ENCODE measurements around the gene STYXL2.
A peak's percentile ranks its signal among the peaks of the same experiment; 100 is the strongest.

The STYXL2 gene

GRCh38 chr1:167061073-167061464, 32.8 kb upstream of the STYXL2 start:
- Histone ChIP-seq H3K27me3 (ENCODE audit: insufficient read depth, low read length, poor library complexity) (no peaks in the 10 kb centered on the region), H2BK15ac (replicated peaks; ENCODE audit: low read depth) (no peak overlapping the region), H3K4me3 (ENCODE audit: low read length) (no peak overlapping the region), H3K23ac (ENCODE audit: low read length) (no peak overlapping the region), H3K18ac (ENCODE audit: low read length) (no peak overlapping the region), H2BK120ac (ENCODE audit: low read depth, low read length) (no peak overlapping the region), H3K36me3 (ENCODE audit: control insufficient read depth, insufficient read depth, low read length) (no peaks in the 10 kb centered on the region), H4K8ac (ENCODE audit: low read depth, low read length) (no peak overlapping the region), H3K4me2 (ENCODE audit: low read length) (no peak overlapping the region), H2AK5ac (ENCODE audit: low read length) (no peak overlapping the region), H3K27ac (ENCODE audit: low read depth, low read length) (no peak overlapping the region), H2BK5ac (ENCODE audit: low read length) (no peak overlapping the region), H4K5ac (ENCODE audit: low read length) (no peak overlapping the region), H3K4ac (ENCODE audit: low read depth, low read length) (no peak overlapping the region), H3K79me2 (ENCODE audit: control insufficient read depth, insufficient read depth, low read length) (no peaks in the 10 kb centered on the region), H3K56ac (ENCODE audit: low read length) (no peak overlapping the region), H3K9ac (ENCODE audit: low read length) (no peak overlapping the region), H3K4me1 (ENCODE audit: control insufficient read depth, low read depth, low read length) (peaks cover 6% of the 10 kb centered on the region), H3K79me1 (ENCODE audit: low read length) (no peaks in the 10 kb centered on the region)
- WGBS (ENCODE audit: extremely low coverage, insufficient coverage, low lambda C conversion rate) = no CpG with 5 or more reads among the region's 3 CpGs
- no peak for DNase-seq

DNA sequence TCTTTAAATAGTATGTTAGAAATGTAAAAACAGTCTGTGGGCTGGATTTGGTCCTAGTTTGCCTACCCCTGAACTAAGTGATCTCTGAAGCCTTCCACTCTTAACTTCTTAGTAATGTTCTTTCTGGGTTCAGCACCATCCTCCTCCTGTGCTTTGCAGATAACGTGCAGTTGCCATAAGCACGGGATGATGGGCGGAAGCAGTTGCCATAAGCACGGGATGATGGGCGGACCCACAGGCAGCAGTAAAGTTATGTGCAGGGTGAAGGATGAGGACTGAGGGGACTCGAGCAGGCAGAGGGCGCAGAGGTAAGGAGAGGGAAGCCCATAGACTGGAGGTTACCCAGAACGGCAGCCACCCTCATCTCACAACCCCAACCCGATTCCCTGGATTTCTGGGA, 29.3 kb upstream of the STYXL2 start:
- no CpG with 5 or more reads among the region's 9 CpGs for WGBS (ENCODE audit: extremely low coverage, insufficient coverage, low lambda C conversion rate)
- Histone ChIP-seq H2BK15ac (replicated peaks; ENCODE audit: low read depth) (no peak overlapping the region), H3K4ac (ENCODE audit: low read depth, low read length) (no peak overlapping the region), H3K56ac (ENCODE audit: low read length) (no peak overlapping the region), H2BK5ac (ENCODE audit: low read length) (no peak overlapping the region), H2BK120ac (ENCODE audit: low read depth, low read length) (no peak overlapping the region), H3K79me1 (ENCODE audit: low read length) (no peaks in the 10 kb centered on the region), H3K23ac (ENCODE audit: low read length) (no peak overlapping the region), H3K4me2 (ENCODE audit: low read length) (no peak overlapping the region), H3K4me1 (ENCODE audit: control insufficient read depth, low read depth, low read length) (no peaks in the 10 kb centered on the region), H3K27ac (ENCODE audit: low read depth, low read length) (no peak overlapping the region), H3K27me3 (ENCODE audit: insufficient read depth, low read length, poor library complexity) (no peaks in the 10 kb centered on the region), H3K36me3 (ENCODE audit: control insufficient read depth, insufficient read depth, low read length) (no peaks in the 10 kb centered on the region), H3K4me3 (ENCODE audit: low read length) (no peak overlapping the region), H2AK5ac (ENCODE audit: low read length) (no peak overlapping the region), H3K9ac (ENCODE audit: low read length) (no peak overlapping the region), H4K8ac (ENCODE audit: low read depth, low read length) (no peak overlapping the region), H3K18ac (ENCODE audit: low read length) (no peak overlapping the region), H4K5ac (ENCODE audit: low read length) (no peak overlapping the region), H3K79me2 (ENCODE audit: control insufficient read depth, insufficient read depth, low read length) (no peaks in the 10 kb centered on the region)
- DNase-seq = no peak

- H2AK5ac ChIP-seq (ENCODE audit: low read length) = no peak overlapping the region
- no peak overlapping the region for H3K27ac ChIP-seq (ENCODE audit: low read depth, low read length)
- no peak overlapping the region for H4K5ac ChIP-seq (ENCODE audit: low read length)
- no peak overlapping the region for H2BK120ac ChIP-seq (ENCODE audit: low read depth, low read length)
- H3K4ac ChIP-seq (ENCODE audit: low read depth, low read length) = no peak overlapping the region
- H3K56ac ChIP-seq (ENCODE audit: low read length) = no peak overlapping the region
- no CpG with 5 or more reads among the region's 8 CpGs for WGBS (ENCODE audit: extremely low coverage, insufficient coverage, low lambda C conversion rate)
- no peak overlapping the region for H3K18ac ChIP-seq (ENCODE audit: low read length)
- H3K36me3 ChIP-seq (ENCODE audit: control insufficient read depth, insufficient read depth, low read length) = no peaks in the 10 kb centered on the region
- no peaks in the 10 kb centered on the region for H3K4me1 ChIP-seq (ENCODE audit: control insufficient read depth, low read depth, low read length)
- H2BK5ac ChIP-seq (ENCODE audit: low read length) = no peak overlapping the region
- H3K27me3 ChIP-seq (ENCODE audit: insufficient read depth, low read length, poor library complexity) = no peaks in the 10 kb centered on the region
- no peak overlapping the region for H3K4me3 ChIP-seq (ENCODE audit: low read length)
- H2BK15ac ChIP-seq (replicated peaks; ENCODE audit: low read depth) = no peak overlapping the region
- no peak overlapping the region for H3K9ac ChIP-seq (ENCODE audit: low read length)
- H3K4me2 ChIP-seq (ENCODE audit: low read length) = no peak overlapping the region
- H4K8ac ChIP-seq (ENCODE audit: low read depth, low read length) = no peak overlapping the region
- DNase-seq = no peak
- no peaks in the 10 kb centered on the region for H3K79me1 ChIP-seq (ENCODE audit: low read length)
- no peaks in the 10 kb centered on the region for H3K79me2 ChIP-seq (ENCODE audit: control insufficient read depth, insufficient read depth, low read length)
- no peak overlapping the region for H3K23ac ChIP-seq (ENCODE audit: low read length)
Measured at GRCh38 chr1:167065471-167065870, 28.4 kb upstream of the STYXL2 start.

DNA sequence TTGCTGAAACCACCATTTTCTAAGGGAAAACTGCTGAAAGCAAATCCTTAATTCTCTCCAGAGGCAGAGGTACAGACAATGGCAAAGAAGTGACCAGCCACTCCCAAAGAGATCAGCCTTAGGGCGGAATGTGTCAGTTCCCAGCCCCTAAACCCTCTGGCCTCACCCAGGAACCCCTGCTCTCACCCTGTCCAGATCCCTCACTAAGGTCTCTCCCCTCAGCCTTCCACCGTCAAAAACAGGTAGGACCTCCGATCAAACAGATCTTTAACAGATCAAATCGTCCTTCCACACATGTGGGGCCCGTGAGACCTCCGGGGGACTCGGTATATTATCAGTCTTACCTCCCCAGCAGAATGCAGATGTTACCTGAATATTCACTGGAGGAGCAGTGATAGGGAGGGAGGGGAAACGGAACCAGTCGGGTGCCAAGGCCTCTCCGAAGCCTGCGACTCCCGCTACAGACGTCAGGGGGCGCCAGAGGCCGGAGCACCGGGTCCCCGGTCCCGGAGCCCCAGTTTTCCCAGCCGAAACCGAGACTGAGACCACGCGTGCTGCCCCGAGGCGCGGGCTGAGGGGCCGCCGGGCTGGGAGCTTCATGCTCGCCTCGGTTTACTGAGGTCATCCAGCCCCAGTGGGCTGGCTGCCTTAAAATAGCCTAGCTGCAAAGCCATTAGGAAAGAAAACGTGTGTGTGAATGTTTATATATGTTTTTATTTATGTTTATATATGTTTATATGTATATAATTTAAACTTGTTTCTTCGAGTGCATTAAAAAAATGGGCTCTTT, 27.3 kb upstream of the STYXL2 start:
- H3K4ac ChIP-seq (ENCODE audit: low read depth, low read length) = no peak overlapping the region
- H4K5ac ChIP-seq (ENCODE audit: low read length) = no peak overlapping the region
- H3K18ac ChIP-seq (ENCODE audit: low read length) = no peak overlapping the region
- no peak overlapping the region for H2BK15ac ChIP-seq (replicated peaks; ENCODE audit: low read depth)
- peak overlapping the region; percentile 50 for H3K9ac ChIP-seq (ENCODE audit: low read length)
- peak overlapping the region; percentile 34 for H3K4me2 ChIP-seq (ENCODE audit: low read length)
- no peak overlapping the region for H2BK5ac ChIP-seq (ENCODE audit: low read length)
- no peak overlapping the region for H3K23ac ChIP-seq (ENCODE audit: low read length)
- H2BK120ac ChIP-seq (ENCODE audit: low read depth, low read length) = peak overlapping the region; percentile 64
- H2AK5ac ChIP-seq (ENCODE audit: low read length) = no peak overlapping the region
- no peaks in the 10 kb centered on the region for H3K79me1 ChIP-seq (ENCODE audit: low read length)
- no peaks in the 10 kb centered on the region for H3K4me1 ChIP-seq (ENCODE audit: control insufficient read depth, low read depth, low read length)
- H3K27me3 ChIP-seq (ENCODE audit: insufficient read depth, low read length, poor library complexity) = no peaks in the 10 kb centered on the region
- no peaks in the 10 kb centered on the region for H3K36me3 ChIP-seq (ENCODE audit: control insufficient read depth, insufficient read depth, low read length)
- peak overlapping the region; percentile 88 for H3K56ac ChIP-seq (ENCODE audit: low read length)
- no peak overlapping the region for H3K27ac ChIP-seq (ENCODE audit: low read depth, low read length)
- DNase-seq = peak; percentile 79
- H4K8ac ChIP-seq (ENCODE audit: low read depth, low read length) = no peak overlapping the region
- no peaks in the 10 kb centered on the region for H3K79me2 ChIP-seq (ENCODE audit: control insufficient read depth, insufficient read depth, low read length)
- H3K4me3 ChIP-seq (ENCODE audit: low read length) = no peak overlapping the region
- WGBS (ENCODE audit: extremely low coverage, insufficient coverage, low lambda C conversion rate) = no CpG with 5 or more reads among the region's 31 CpGs

DNA sequence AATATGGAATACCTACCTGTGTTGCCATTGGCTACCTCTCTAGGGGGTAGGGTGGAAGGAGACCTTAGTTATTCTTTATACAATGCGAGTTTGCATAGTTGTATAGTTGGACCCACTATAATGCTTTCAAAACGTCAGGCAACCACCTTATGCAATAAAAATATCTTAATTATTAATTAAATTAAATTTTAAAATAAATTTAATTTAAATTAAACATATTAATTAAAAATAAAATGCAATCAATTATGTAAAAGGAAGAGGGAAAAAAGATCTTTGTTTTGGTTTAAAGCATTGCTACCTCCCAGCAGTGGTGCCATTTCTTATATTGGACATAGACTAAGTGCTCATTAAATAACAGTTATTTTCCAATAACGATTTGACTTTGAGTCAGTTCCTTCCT, 26.0 kb upstream of the STYXL2 start:
- Histone ChIP-seq H3K79me1 (ENCODE audit: low read length) (no peaks in the 10 kb centered on the region), H3K56ac (ENCODE audit: low read length) (no peak overlapping the region), H3K27me3 (ENCODE audit: insufficient read depth, low read length, poor library complexity) (no peaks in the 10 kb centered on the region), H3K4me2 (ENCODE audit: low read length) (no peak overlapping the region), H3K36me3 (ENCODE audit: control insufficient read depth, insufficient read depth, low read length) (no peaks in the 10 kb centered on the region), H3K18ac (ENCODE audit: low read length) (no peak overlapping the region), H2BK15ac (replicated peaks; ENCODE audit: low read depth) (no peak overlapping the region), H3K9ac (ENCODE audit: low read length) (no peak overlapping the region), H4K8ac (ENCODE audit: low read depth, low read length) (no peak overlapping the region), H3K79me2 (ENCODE audit: control insufficient read depth, insufficient read depth, low read length) (no peaks in the 10 kb centered on the region), H2AK5ac (ENCODE audit: low read length) (no peak overlapping the region), H2BK120ac (ENCODE audit: low read depth, low read length) (no peak overlapping the region), H4K5ac (ENCODE audit: low read length) (no peak overlapping the region), H3K23ac (ENCODE audit: low read length) (no peak overlapping the region), H2BK5ac (ENCODE audit: low read length) (no peak overlapping the region), H3K4ac (ENCODE audit: low read depth, low read length) (no peak overlapping the region), H3K4me1 (ENCODE audit: control insufficient read depth, low read depth, low read length) (no peaks in the 10 kb centered on the region), H3K4me3 (ENCODE audit: low read length) (no peak overlapping the region), H3K27ac (ENCODE audit: low read depth, low read length) (no peak overlapping the region)
- no peak for DNase-seq
- WGBS (ENCODE audit: extremely low coverage, insufficient coverage, low lambda C conversion rate) = no CpG with 5 or more reads among the region's 3 CpGs

DNA sequence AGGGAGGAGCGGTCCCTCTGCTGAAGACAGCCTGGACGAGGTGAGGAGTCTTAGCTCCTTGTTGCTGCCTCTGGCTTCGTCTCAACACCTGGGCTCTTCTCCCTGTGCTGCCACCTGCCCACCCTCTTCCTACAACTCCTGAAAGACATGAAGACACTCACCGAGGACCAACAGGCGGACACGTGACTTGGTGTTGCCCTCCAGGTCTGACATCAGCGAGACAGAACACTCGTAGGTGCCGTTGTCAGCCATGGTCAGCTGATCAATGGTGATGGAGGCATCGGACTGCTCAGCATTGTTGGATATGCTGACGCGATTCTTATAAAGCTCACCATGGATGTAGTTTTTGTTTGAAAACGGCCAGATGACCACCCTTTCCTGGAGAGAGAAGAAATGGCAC, 25.1 kb upstream of the STYXL2 start:
- Histone ChIP-seq H2BK5ac (ENCODE audit: low read length) (no peak overlapping the region), H3K23ac (ENCODE audit: low read length) (no peak overlapping the region), H3K56ac (ENCODE audit: low read length) (no peak overlapping the region), H3K4me3 (ENCODE audit: low read length) (no peak overlapping the region), H3K27ac (ENCODE audit: low read depth, low read length) (no peak overlapping the region), H3K4me1 (ENCODE audit: control insufficient read depth, low read depth, low read length) (no peaks in the 10 kb centered on the region), H3K9ac (ENCODE audit: low read length) (no peak overlapping the region), H2BK15ac (replicated peaks; ENCODE audit: low read depth) (no peak overlapping the region), H3K18ac (ENCODE audit: low read length) (no peak overlapping the region), H3K79me2 (ENCODE audit: control insufficient read depth, insufficient read depth, low read length) (no peaks in the 10 kb centered on the region), H3K79me1 (ENCODE audit: low read length) (no peaks in the 10 kb centered on the region), H2BK120ac (ENCODE audit: low read depth, low read length) (no peak overlapping the region), H3K4ac (ENCODE audit: low read depth, low read length) (no peak overlapping the region), H2AK5ac (ENCODE audit: low read length) (no peak overlapping the region), H4K5ac (ENCODE audit: low read length) (no peak overlapping the region), H3K36me3 (ENCODE audit: control insufficient read depth, insufficient read depth, low read length) (no peaks in the 10 kb centered on the region), H3K4me2 (ENCODE audit: low read length) (no peak overlapping the region), H4K8ac (ENCODE audit: low read depth, low read length) (no peak overlapping the region), H3K27me3 (ENCODE audit: insufficient read depth, low read length, poor library complexity) (no peaks in the 10 kb centered on the region)
- WGBS (ENCODE audit: extremely low coverage, insufficient coverage, low lambda C conversion rate) = no CpG with 5 or more reads among the region's 13 CpGs
- DNase-seq = no peak

All from mesendoderm (in vitro differentiated cells).